HG03045 (cell line): ENCODE results near the gene RBMS1.

ENCODE experiments used
- ATAC-seq: cut with Tn5 transposase; IDR thresholded peaks from one replicate; pipeline ENCODE4 v1.9.1; 2021; ENCODE audit warnings: mild to moderate bottlenecking, moderate library complexity; ENCODE audit not compliant: unreplicated experiment

Gene RBMS1

GRCh38 chr2:160264308-160264707, 229.3 kb downstream of the RBMS1 start:
- no peak for ATAC-seq

- no peak for ATAC-seq
These were observed 231.9 kb downstream of the RBMS1 start for GRCh38 chr2:160261732-160262131.

GRCh38 chr2:160258492-160258805, 235.2 kb downstream of the RBMS1 start:
- no peak for ATAC-seq

GRCh38 chr2:160257743-160258491, 235.7 kb downstream of the RBMS1 start:
- ATAC-seq: no peak

- no peak for ATAC-seq
These were observed 236.4 kb downstream of the RBMS1 start for GRCh38 chr2:160257041-160257742.

- ATAC-seq: no peak
These were observed 237.1 kb downstream of the RBMS1 start for GRCh38 chr2:160256507-160256906.

GRCh38 chr2:160255408-160255807, 238.2 kb downstream of the RBMS1 start:
- ATAC-seq: no peak

- no peak for ATAC-seq
These were observed 239.3 kb downstream of the RBMS1 start for GRCh38 chr2:160254189-160254762.

GRCh38 chr2:160253440-160254188, 240.0 kb downstream of the RBMS1 start:
- no peak for ATAC-seq

- no peak for ATAC-seq
These were observed 240.7 kb downstream of the RBMS1 start for GRCh38 chr2:160252900-160253299.

- no peak for ATAC-seq
These were observed 241.2 kb downstream of the RBMS1 start for GRCh38 chr2:160252278-160252887.

- no peak for ATAC-seq
These were observed 242.0 kb downstream of the RBMS1 start for GRCh38 chr2:160251569-160251968.

- no peak for ATAC-seq
These were observed 243.7 kb downstream of the RBMS1 start for GRCh38 chr2:160249876-160250275.

GRCh38 chr2:160247296-160248035, 246.1 kb downstream of the RBMS1 start:
- no peak for ATAC-seq

GRCh38 chr2:160246356-160246755, 247.3 kb downstream of the RBMS1 start:
- ATAC-seq: no peak

- no peak for ATAC-seq
These were observed 247.9 kb downstream of the RBMS1 start for GRCh38 chr2:160245614-160246155.

GRCh38 chr2:160242893-160243564, 250.6 kb downstream of the RBMS1 start:
- ATAC-seq: no peak

GRCh38 chr2:160241251-160242137, 252.1 kb downstream of the RBMS1 start:
- ATAC-seq: no peak

- ATAC-seq: no peak
These were observed 254.2 kb downstream of the RBMS1 start for GRCh38 chr2:160239436-160239835.
